Hindlimb muscle (tissue), 1 donor: ENCODE results near the gene DCAF11. TPM values are rescaled to one million over a fixed set of nuclear protein-coding genes. Genes with fewer than 3 reads are reported as not detected.
A peak's percentile ranks its signal among the peaks of the same experiment; 100 is the strongest.

ENCODE experiments used
- DNase-seq: peaks from one replicate; pipeline ENCODE4 v3.0.0-alpha.2; 2013
- polyA plus RNA-seq: library from polyadenylated mRNA; unstranded; fragments of 120-200 nt; gene quantifications from one replicate; pipeline ENCODE4 v1.2.1, GENCODE V29; 2013; ENCODE audit not compliant: insufficient read length

The DCAF11 gene
- polyA plus RNA-seq, 1 donor, result 48.2 TPM

- no peak for DNase-seq
These were observed 47.5 kb downstream of the DCAF11 start for GRCh38 chr14:24162093-24162492.

GRCh38 chr14:24164518-24164991 is 50.0 kb downstream of the DCAF11 start:
- no peak for DNase-seq

GRCh38 chr14:24165785-24166184 is 51.2 kb downstream of the DCAF11 start:
- no peak for DNase-seq

- no peak for DNase-seq
These were observed 53.0 kb downstream of the DCAF11 start for GRCh38 chr14:24167469-24168114.

GRCh38 chr14:24171422-24172260 is 57.1 kb downstream of the DCAF11 start, which contains the start of gene REC8:
Gene REC8, plus strand, starts transcription at chr14:24172080. Its CDS starts 473 bp downstream, at chr14:24172553.
- DNase-seq, result peak; percentile 77

- DNase-seq, result no peak
These were observed 57.8 kb downstream of the DCAF11 start for GRCh38 chr14:24172261-24172860.

GRCh38 chr14:24172871-24173281 is 58.3 kb downstream of the DCAF11 start:
- DNase-seq, result no peak

Other genes with a start within 250 kb of the DCAF11 start
- 21.9 TPM for gene DHRS4, start 161.0 kb upstream of the DCAF11 start, polyA plus RNA-seq
- 9.2 TPM for gene DHRS4L2, start 125.8 kb upstream of the DCAF11 start, polyA plus RNA-seq
- 0.10 TPM for gene CARMIL3, start 62.8 kb upstream of the DCAF11 start, polyA plus RNA-seq
- gene CPNE6, start 43.2 kb upstream of the DCAF11 start, polyA plus RNA-seq, result not detected
- gene PCK2, start 20.5 kb upstream of the DCAF11 start, polyA plus RNA-seq, result 4.3 TPM
- 1.7 TPM for gene NRL, start 172 bp downstream of the DCAF11 start, polyA plus RNA-seq
- 146 TPM for gene FITM1, start 15.9 kb downstream of the DCAF11 start, polyA plus RNA-seq
- 110 TPM for gene PSME1, start 21.4 kb downstream of the DCAF11 start, polyA plus RNA-seq
- gene EMC9, start 26.8 kb downstream of the DCAF11 start, polyA plus RNA-seq, result 29.8 TPM
- 75.2 TPM for gene PSME2, start 31.8 kb downstream of the DCAF11 start, polyA plus RNA-seq
- 39.5 TPM for gene RNF31, start 32.7 kb downstream of the DCAF11 start, polyA plus RNA-seq
- gene IRF9, start 46.5 kb downstream of the DCAF11 start, polyA plus RNA-seq, result 32.6 TPM
- 14.5 TPM for gene REC8, start 57.3 kb downstream of the DCAF11 start, polyA plus RNA-seq
- gene IPO4, start 74.0 kb downstream of the DCAF11 start, polyA plus RNA-seq, result 33.5 TPM
- 18.6 TPM for gene TM9SF1, start 80.7 kb downstream of the DCAF11 start, polyA plus RNA-seq
- gene TSSK4, start 90.9 kb downstream of the DCAF11 start, polyA plus RNA-seq, result 4.5 TPM
- gene CHMP4A, start 98.7 kb downstream of the DCAF11 start, polyA plus RNA-seq, result 37.6 TPM
- 9.3 TPM for gene MDP1, start 101.3 kb downstream of the DCAF11 start, polyA plus RNA-seq
- gene NEDD8, start 117.6 kb downstream of the DCAF11 start, polyA plus RNA-seq, result 176 TPM
- gene GMPR2, start 118.2 kb downstream of the DCAF11 start, polyA plus RNA-seq, result 45.8 TPM
- 39.0 TPM for gene TINF2, start 127.8 kb downstream of the DCAF11 start, polyA plus RNA-seq
- 2.1 TPM for gene TGM1, start 148.4 kb downstream of the DCAF11 start, polyA plus RNA-seq
- gene RABGGTA, start 156.8 kb downstream of the DCAF11 start, polyA plus RNA-seq, result 15.0 TPM
- 14.7 TPM for gene DHRS1, start 185.0 kb downstream of the DCAF11 start, polyA plus RNA-seq
- 22.6 TPM for gene NOP9, start 185.1 kb downstream of the DCAF11 start, polyA plus RNA-seq
- gene CIDEB, start 193.2 kb downstream of the DCAF11 start, polyA plus RNA-seq, result 10.3 TPM
- 4.1 TPM for gene LTB4R2, start 195.4 kb downstream of the DCAF11 start, polyA plus RNA-seq
- gene LTB4R, start 196.7 kb downstream of the DCAF11 start, polyA plus RNA-seq, result 3.5 TPM
- 17.0 TPM for gene ADCY4, start 220.3 kb downstream of the DCAF11 start, polyA plus RNA-seq
- 2.1 TPM for gene RIPK3, start 225.2 kb downstream of the DCAF11 start, polyA plus RNA-seq